Uterus (tissue), 2 donors: ENCODE data around the gene SNX15.
A peak's percentile ranks its signal among the peaks of the same experiment; 100 is the strongest.

ENCODE experiments used
- POLR2A ChIP-seq, 2 donors: fragments of 450-650 bp; IDR thresholded peaks; one replicate each; pipeline ENCODE4 v1.6.1; 2016; ENCODE audit warnings: antibody characterized with exemption in 2 of 2, mild to moderate bottlenecking in 1 of 2, moderate library complexity in 1 of 2
- TF ChIP-seq, protein P1 (sequence below), 4 experiments: fragments of 200-600 bp in 2 of 4; fragments of 450-650 bp in 2 of 4; sonication (generic) in 2 of 4; IDR thresholded peaks; one replicate each; pipeline ENCODE4 v1.5.1; 2016 to 2019; ENCODE audit warnings: antibody characterized with exemption in 4 of 4, mild to moderate bottlenecking in 2 of 4, moderate library complexity in 1 of 4

DNA sequence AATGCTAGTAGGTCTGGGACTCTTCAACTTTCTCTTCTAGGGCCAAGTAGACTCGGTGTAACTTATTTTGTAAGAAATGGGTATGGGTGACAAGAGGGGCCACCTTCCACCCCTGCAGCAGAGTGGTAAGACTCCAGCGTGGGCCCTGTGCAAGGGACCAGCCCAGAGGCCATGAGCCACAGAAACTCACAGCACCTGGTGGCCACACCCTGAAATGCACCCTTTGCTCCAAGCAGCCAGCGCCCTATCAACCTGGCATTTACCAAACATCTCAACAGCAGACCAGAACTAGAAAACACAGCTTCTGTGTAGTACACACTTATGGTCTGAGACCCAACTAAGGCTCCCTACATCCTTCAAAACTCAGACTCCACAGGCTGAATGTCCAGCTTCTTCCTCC is 50.9 kb downstream of the SNX15 start:
- TF ChIP-seq, protein P1, sequence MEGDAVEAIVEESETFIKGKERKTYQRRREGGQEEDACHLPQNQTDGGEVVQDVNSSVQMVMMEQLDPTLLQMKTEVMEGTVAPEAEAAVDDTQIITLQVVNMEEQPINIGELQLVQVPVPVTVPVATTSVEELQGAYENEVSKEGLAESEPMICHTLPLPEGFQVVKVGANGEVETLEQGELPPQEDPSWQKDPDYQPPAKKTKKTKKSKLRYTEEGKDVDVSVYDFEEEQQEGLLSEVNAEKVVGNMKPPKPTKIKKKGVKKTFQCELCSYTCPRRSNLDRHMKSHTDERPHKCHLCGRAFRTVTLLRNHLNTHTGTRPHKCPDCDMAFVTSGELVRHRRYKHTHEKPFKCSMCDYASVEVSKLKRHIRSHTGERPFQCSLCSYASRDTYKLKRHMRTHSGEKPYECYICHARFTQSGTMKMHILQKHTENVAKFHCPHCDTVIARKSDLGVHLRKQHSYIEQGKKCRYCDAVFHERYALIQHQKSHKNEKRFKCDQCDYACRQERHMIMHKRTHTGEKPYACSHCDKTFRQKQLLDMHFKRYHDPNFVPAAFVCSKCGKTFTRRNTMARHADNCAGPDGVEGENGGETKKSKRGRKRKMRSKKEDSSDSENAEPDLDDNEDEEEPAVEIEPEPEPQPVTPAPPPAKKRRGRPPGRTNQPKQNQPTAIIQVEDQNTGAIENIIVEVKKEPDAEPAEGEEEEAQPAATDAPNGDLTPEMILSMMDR (IDR thresholded peaks at IDR 0.05): peak in 3 of 4 experiments; percentile 15 to 38 (median 33)
- TF ChIP-seq POLR2A (IDR thresholded peaks at IDR 0.05): no peak
